Sigmoid colon (tissue), 7 donors: ENCODE results near the gene DENND6B. TPM values are rescaled to one million over a fixed set of nuclear protein-coding genes. Genes with fewer than 3 reads are reported as not detected.

ENCODE experiments used
- DNase-seq: peaks from one replicate; pipeline ENCODE4 v3.0.0-alpha.2; 2019
- H3K27ac ChIP-seq, 4 donors: fragments of 200-600 bp; sonication (generic); one replicate each; pipeline ENCODE4 v1.5.1; 2016 to 2019; ENCODE audit warnings: mild to moderate bottlenecking in 1 of 4
- H3K27me3 ChIP-seq, 3 donors: fragments of 200-600 bp; sonication (generic); one replicate each; pipeline ENCODE4 v1.5.1; 2019; ENCODE audit warnings: mild to moderate bottlenecking in 1 of 3
- H3K36me3 ChIP-seq, 4 donors: fragments of 200-600 bp; sonication (generic); one replicate each; pipeline ENCODE4 v1.5.1; 2016 to 2019
- H3K4me1 ChIP-seq, 4 donors: fragments of 200-600 bp; sonication (generic); one replicate each; pipeline ENCODE4 v1.5.1; 2017 to 2019
- H3K4me3 ChIP-seq, 4 donors: fragments of 200-600 bp; sonication (generic); one replicate each; pipeline ENCODE4 v1.5.1; 2017 to 2019; ENCODE audit warnings: mild to moderate bottlenecking in 2 of 4, moderate library complexity in 1 of 4
- H3K9me3 ChIP-seq, 4 donors: fragments of 200-600 bp in 3 of 4; sonication (generic) in 3 of 4; one replicate each; pipeline versions ENCODE4 v1.5.1 to v1.6.1; 2013 to 2019
- CTCF ChIP-seq, 4 experiments: fragments of 450-650 bp in 3 of 4; fragments of 200-600 bp in 1 of 4; IDR thresholded peaks; one replicate each; pipeline ENCODE4 v1.5.1; 2016 to 2019; ENCODE audit warnings: antibody characterized with exemption in 4 of 4, mild to moderate bottlenecking in 3 of 4, moderate library complexity in 2 of 4
- EP300 ChIP-seq, 4 donors: sonication (generic); formaldehyde crosslinking; IDR thresholded peaks; one replicate each; pipeline ENCODE4 v1.6.1; 2017; ENCODE audit warnings: antibody characterized with exemption in 4 of 4
- POLR2A ChIP-seq, 2 donors: fragments of 450-650 bp; IDR thresholded peaks; one replicate each; pipeline ENCODE4 v1.6.1; 2016; ENCODE audit warnings: antibody characterized with exemption in 2 of 2, mild to moderate bottlenecking in 2 of 2, moderate library complexity in 2 of 2
- POLR2AphosphoS5 ChIP-seq, 4 donors: sonication (generic); formaldehyde crosslinking; IDR thresholded peaks; one replicate each; pipeline ENCODE4 v1.6.1; 2017; ENCODE audit warnings: antibody characterized with exemption in 4 of 4
- WGBS, 2 donors: extraction: QIAGEN DNeasy Blood & Tissue Kit; methylation state at CpG; one replicate each; pipeline ENCODE4 v1.1.7; 2013; 5-methylcytosine and 5-hydroxymethylcytosine counted together
- intact Hi-C: fragments of 100-400 bp; cut with DNase I; formaldehyde crosslinking; loops from one replicate; pipeline ENCODE4 v1.15.1; 2023
- polyA plus RNA-seq, 3 donors: library from polyadenylated mRNA; stranded (reverse); fragments of 200-250 nt; gene quantifications; one replicate each; pipeline ENCODE4 v1.2.3, GENCODE V29; 2013
- total RNA-seq, 4 donors: library from RNA; depleted of rRNA; stranded (reverse); fragments of >200 nt; gene quantifications; one replicate each; pipeline ENCODE4 v1.1.0, GENCODE V29; 2016
- donor health status: healthy with polysubstance abuse.
- donor health status: Bipolar disorder and iron deficiency.
- donor health status: healthy.

DENND6B gene
- total and polyA plus RNA-seq, 7 donors: 0.69 to 7.2 (median 2.3) TPM

DNA sequence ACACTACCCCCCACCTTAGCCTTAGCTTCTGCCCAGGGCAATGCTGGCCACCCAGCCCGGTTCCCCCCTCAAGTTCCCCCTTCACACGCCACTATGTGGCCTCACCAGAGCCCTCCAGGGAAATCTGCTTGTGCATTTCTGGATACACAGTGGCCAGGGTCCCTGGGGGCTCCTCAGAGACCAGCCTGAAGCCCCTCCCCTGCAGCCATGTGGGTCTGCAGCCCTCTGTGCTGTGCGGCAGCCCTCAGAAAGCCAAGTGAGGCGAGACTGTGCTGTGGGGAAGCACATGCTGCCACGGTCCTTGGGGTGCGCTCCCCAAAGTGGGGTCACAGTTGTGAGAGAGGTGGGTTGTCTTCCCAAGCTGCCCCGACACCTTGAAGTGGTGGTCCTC lies 17.2 kb downstream of the DENND6B start:
- H3K27me3 ChIP-seq: no peaks in the 10 kb centered on the region
- TF ChIP-seq POLR2AphosphoS5 (IDR thresholded peaks at IDR 0.05) (no peak), CTCF (IDR thresholded peaks at IDR 0.05) (no peak), EP300 (IDR thresholded peaks at IDR 0.05) (no peak), POLR2A (IDR thresholded peaks at IDR 0.05) (no peak)
- intact Hi-C loops: no loop called here
- no peaks in the 10 kb centered on the region for H3K9me3 ChIP-seq
- H3K27ac ChIP-seq: peak overlapping the region in 3 of 4 donors; percentile 89 to 96 (median 91)
- no peaks in the 10 kb centered on the region for H3K36me3 ChIP-seq
- peaks cover 0 to 44% (median 33%) of the 10 kb centered on the region in 4 donors for H3K4me1 ChIP-seq
- 69 to 87% methylated on average over 7 of the region's 7 CpGs for WGBS, 2 donors
- H3K4me3 ChIP-seq: no peak overlapping the region
- no peak for DNase-seq

- no peaks in the 10 kb centered on the region for H3K36me3 ChIP-seq
- no peaks in the 10 kb centered on the region for H3K9me3 ChIP-seq
- H3K4me1 ChIP-seq: peaks cover 0 to 49% (median 38%) of the 10 kb centered on the region in 4 donors
- intact Hi-C loops: no loop called here
- 62 to 80% methylated on average over 9 of the region's 9 CpGs for WGBS, 2 donors
- DNase-seq: no peak
- H3K27me3 ChIP-seq: no peaks in the 10 kb centered on the region
- peak overlapping the region; percentile 85 to 96 (median 90) for H3K27ac ChIP-seq
- H3K4me3 ChIP-seq: no peak overlapping the region
- TF ChIP-seq EP300 (IDR thresholded peaks at IDR 0.05) (no peak), POLR2A (IDR thresholded peaks at IDR 0.05) (no peak), POLR2AphosphoS5 (IDR thresholded peaks at IDR 0.05) (no peak), CTCF (IDR thresholded peaks at IDR 0.05) (no peak)
Measured at GRCh38 chr22:50308986-50309600, 17.7 kb downstream of the DENND6B start.

DNA sequence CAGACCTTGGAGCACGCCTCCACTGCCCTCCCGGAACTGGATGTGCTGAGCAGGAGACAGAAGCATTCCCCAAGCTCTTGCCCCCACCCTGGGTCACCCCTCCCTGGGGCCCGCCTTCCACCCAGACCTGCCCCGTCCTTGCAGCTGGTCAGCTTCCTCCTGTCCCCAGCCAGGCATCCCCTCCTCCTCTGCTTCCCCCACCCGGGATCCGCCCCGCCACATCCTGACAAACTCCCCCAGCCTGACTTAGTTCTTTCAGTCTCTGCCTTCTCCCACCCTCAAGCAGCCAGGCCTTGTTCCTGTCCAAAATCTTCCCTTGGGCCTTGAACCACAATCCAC lies 18.2 kb downstream of the DENND6B start:
- TF ChIP-seq EP300 (IDR thresholded peaks at IDR 0.05) (no peak), POLR2A (IDR thresholded peaks at IDR 0.05) (no peak), POLR2AphosphoS5 (IDR thresholded peaks at IDR 0.05) (peak in 3 of 4 donors; percentile 22 to 62 (median 46)), CTCF (IDR thresholded peaks at IDR 0.05) (no peak)
- Histone ChIP-seq H3K36me3 (no peaks in the 10 kb centered on the region), H3K4me1 (peaks cover 3 to 55% (median 43%) of the 10 kb centered on the region in 4 donors), H3K27ac (peak overlapping the region; percentile 85 to 96 (median 90)), H3K9me3 (no peaks in the 10 kb centered on the region), H3K4me3 (no peak overlapping the region), H3K27me3 (no peaks in the 10 kb centered on the region)
- 42 to 50% methylated on average over 7 of the region's 7 CpGs for WGBS, 2 donors
- intact Hi-C loops: no loop called here
- DNase-seq: peak; percentile 92

- H3K27me3 ChIP-seq: no peaks in the 10 kb centered on the region
- TF ChIP-seq EP300 (IDR thresholded peaks at IDR 0.05): no peak
- TF ChIP-seq CTCF (IDR thresholded peaks at IDR 0.05): no peak
- no peak for TF ChIP-seq POLR2AphosphoS5 (IDR thresholded peaks at IDR 0.05)
- TF ChIP-seq POLR2A (IDR thresholded peaks at IDR 0.05): no peak
- H3K4me3 ChIP-seq: peak overlapping the region in 2 of 4 donors; percentile 9 to 13
- WGBS, 2 donors: 38 to 42% methylated on average over 19 of the region's 19 CpGs
- H3K27ac ChIP-seq: peak overlapping the region; percentile 85 to 96 (median 90)
- DNase-seq: no peak
- H3K36me3 ChIP-seq: no peaks in the 10 kb centered on the region
- intact Hi-C loops: loop anchor here (2.0 kb wide), 1 partner anchor 19 kb away; the partner anchor contains the start of gene DENND6B
- no peaks in the 10 kb centered on the region for H3K9me3 ChIP-seq
- peaks cover 3 to 60% (median 49%) of the 10 kb centered on the region in 4 donors for H3K4me1 ChIP-seq
Measured at GRCh38 chr22:50307890-50308596, 18.8 kb downstream of the DENND6B start.
